Glutamatergic neuron (in vitro differentiated cells): ENCODE data around the gene CAP2. TPM values are rescaled to one million over a fixed set of nuclear protein-coding genes. Genes with fewer than 3 reads are reported as not detected.

Experiments
- DNase-seq: peaks from one replicate; pipeline ENCODE4 v3.0.0; 2022
- H3K27ac Mint-ChIP-seq: one replicate; pipeline ENCODE4 v1.8.0; 2020; ENCODE audit warnings: mild to moderate bottlenecking, mixed read lengths, inconsistent platforms; ENCODE audit not compliant: unreplicated experiment
- H3K27me3 Mint-ChIP-seq: one replicate; pipeline ENCODE4 v1.8.0; 2020; ENCODE audit warnings: mild to moderate bottlenecking, moderate library complexity, mixed read lengths, inconsistent platforms; ENCODE audit not compliant: unreplicated experiment
- H3K36me3 Mint-ChIP-seq: one replicate; pipeline ENCODE4 v1.8.0; 2020; ENCODE audit warnings: mild to moderate bottlenecking, mixed read lengths, inconsistent platforms; ENCODE audit not compliant: unreplicated experiment
- H3K4me1 Mint-ChIP-seq: one replicate; pipeline ENCODE4 v1.8.0; 2020; ENCODE audit warnings: mild to moderate bottlenecking, low read depth, mixed read lengths, inconsistent platforms; ENCODE audit not compliant: unreplicated experiment
- H3K4me3 Mint-ChIP-seq: one replicate; pipeline ENCODE4 v1.8.0; 2020; ENCODE audit warnings: mild to moderate bottlenecking, mixed read lengths, inconsistent platforms; ENCODE audit not compliant: unreplicated experiment
- H3K9me3 Mint-ChIP-seq: one replicate; pipeline ENCODE4 v1.8.0; 2020; ENCODE audit warnings: mild to moderate bottlenecking, moderate library complexity, mixed read lengths, inconsistent platforms; ENCODE audit not compliant: unreplicated experiment
- CTCF ChIP-seq: fragments of 200-600 bp; sonication (generic); IDR thresholded peaks from one replicate; pipeline ENCODE4 v1.5.0; 2021; ENCODE audit not compliant: partially characterized antibody, unreplicated experiment
- total RNA-seq: library from RNA; stranded (reverse); fragmentation: NEBNext Ultra II Directional; extraction: Animal tissue kit (Norgen Biotek cat#: 25700); gene quantifications from one replicate; pipeline ENCODE4 v1.2.1, GENCODE V29; 2021; ENCODE audit not compliant: unreplicated experiment

CAP2 gene
- total RNA-seq, 1 donor from 2014 or later: 24.4 TPM

GRCh38 chr6:17593246-17593645, 199.9 kb downstream of the CAP2 start:
- no peaks in the 10 kb centered on the region for H3K36me3 Mint-ChIP-seq
- TF ChIP-seq CTCF: no peak
- peaks cover 1% of the 10 kb centered on the region for H3K27me3 Mint-ChIP-seq

GRCh38 chr6:17596085-17596484, 202.7 kb downstream of the CAP2 start:
- Mint-ChIP-seq H3K4me3 (no peak overlapping the region), H3K36me3 (no peaks in the 10 kb centered on the region), H3K4me1 (peaks cover 4% of the 10 kb centered on the region), H3K9me3 (peaks cover 3% of the 10 kb centered on the region), H3K27ac (no peak overlapping the region), H3K27me3 (peaks cover 2% of the 10 kb centered on the region)
- no peak for DNase-seq
- TF ChIP-seq CTCF: no peak

More at GRCh38 chr6:17593246-17593645, 199.9 kb downstream of the CAP2 start:
- Mint-ChIP-seq H3K4me3 (no peak overlapping the region), H3K4me1 (peaks cover 9% of the 10 kb centered on the region), H3K9me3 (peaks cover 2% of the 10 kb centered on the region), H3K27ac (no peak overlapping the region)
- no peak for DNase-seq

- H3K27ac Mint-ChIP-seq: peak within 1 kb of the TSS; percentile 89
- peak within 1 kb of the TSS; percentile 97 for H3K4me3 Mint-ChIP-seq
- TF ChIP-seq CTCF: peak; percentile 59
- H3K4me1 Mint-ChIP-seq: peaks cover 6% of the 10 kb centered on the region
- peaks cover 6% of the 10 kb centered on the region for H3K27me3 Mint-ChIP-seq
- peaks cover 4% of the 10 kb centered on the region for H3K9me3 Mint-ChIP-seq
- no peaks in the 10 kb centered on the region for H3K36me3 Mint-ChIP-seq
- peak; percentile 99 for DNase-seq
Observed at GRCh38 chr6:17599877-17600526, 206.6 kb downstream of the CAP2 start, which contains the start of gene FAM8A1. Gene FAM8A1, plus strand, starts transcription at chr6:17600302. Its CDS starts 108 bp downstream, at chr6:17600410.

- Mint-ChIP-seq H3K27me3 (peaks cover 6% of the 10 kb centered on the region), H3K4me3 (peak overlapping the region; percentile 97), H3K27ac (peak overlapping the region; percentile 74), H3K4me1 (peaks cover 6% of the 10 kb centered on the region), H3K9me3 (peaks cover 4% of the 10 kb centered on the region), H3K36me3 (no peaks in the 10 kb centered on the region)
- no peak for TF ChIP-seq CTCF
- peak; percentile 43 for DNase-seq
Observed at GRCh38 chr6:17600527-17601385, 207.4 kb downstream of the CAP2 start.

- DNase-seq: no peak
- peak overlapping the region; percentile 74 for H3K27ac Mint-ChIP-seq
- peaks cover 6% of the 10 kb centered on the region for H3K4me1 Mint-ChIP-seq
- no peaks in the 10 kb centered on the region for H3K36me3 Mint-ChIP-seq
- peak overlapping the region; percentile 97 for H3K4me3 Mint-ChIP-seq
- peaks cover 4% of the 10 kb centered on the region for H3K9me3 Mint-ChIP-seq
- peaks cover 6% of the 10 kb centered on the region for H3K27me3 Mint-ChIP-seq
- TF ChIP-seq CTCF: no peak
Observed at GRCh38 chr6:17601386-17601703, 207.9 kb downstream of the CAP2 start.
